Measurements from ENCODE around the gene LRRK2.

DNA sequence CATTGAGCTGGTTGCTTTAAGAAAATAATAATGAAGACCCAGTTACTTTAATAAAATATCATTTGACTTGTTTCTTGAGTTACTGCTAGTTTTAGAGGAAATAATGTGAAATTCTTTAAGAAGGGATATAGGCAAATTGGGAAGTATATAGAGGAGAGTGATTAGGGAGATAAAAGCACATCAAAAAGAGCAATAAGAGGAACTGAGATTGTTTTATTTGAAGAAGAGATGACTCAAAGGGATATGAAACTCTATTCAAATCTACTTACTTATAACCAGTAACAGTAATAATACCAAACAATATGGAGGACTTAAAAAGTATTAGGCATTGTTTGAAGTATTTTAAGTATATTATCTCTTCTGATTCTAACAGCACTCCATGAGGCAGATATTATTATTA is 37.1 kb downstream of the LRRK2 start:
- no peak for TF ChIP-seq ARNTL (CRISPR knock-in tag; IDR thresholded peaks at IDR 0.05; ENCODE audit: borderline replicate concordance, low read depth)
- TF ChIP-seq ESRRG (CRISPR knock-in tag; IDR thresholded peaks at IDR 0.05): no peak
- TF ChIP-seq OSR1 (CRISPR knock-in tag; IDR thresholded peaks at IDR 0.05): no peak
